Sigmoid colon (tissue), 7 donors: ENCODE results near the gene ATOH8. TPM values are rescaled to one million over a fixed set of nuclear protein-coding genes. Genes with fewer than 3 reads are reported as not detected.
A peak's percentile ranks its signal among the peaks of the same experiment; 100 is the strongest.

Source experiments
- DNase-seq: peaks from one replicate; pipeline ENCODE4 v3.0.0-alpha.2; 2019
- H3K27ac ChIP-seq, 4 donors: fragments of 200-600 bp; sonication (generic); one replicate each; pipeline ENCODE4 v1.5.1; 2016 to 2019; ENCODE audit warnings: mild to moderate bottlenecking in 1 of 4
- H3K27me3 ChIP-seq, 3 donors: fragments of 200-600 bp; sonication (generic); one replicate each; pipeline ENCODE4 v1.5.1; 2019; ENCODE audit warnings: mild to moderate bottlenecking in 1 of 3
- H3K36me3 ChIP-seq, 4 donors: fragments of 200-600 bp; sonication (generic); one replicate each; pipeline ENCODE4 v1.5.1; 2016 to 2019
- H3K4me1 ChIP-seq, 4 donors: fragments of 200-600 bp; sonication (generic); one replicate each; pipeline ENCODE4 v1.5.1; 2017 to 2019
- H3K4me3 ChIP-seq, 4 donors: fragments of 200-600 bp; sonication (generic); one replicate each; pipeline ENCODE4 v1.5.1; 2017 to 2019; ENCODE audit warnings: mild to moderate bottlenecking in 2 of 4, moderate library complexity in 1 of 4
- H3K9me3 ChIP-seq, 4 donors: fragments of 200-600 bp in 3 of 4; sonication (generic) in 3 of 4; one replicate each; pipeline versions ENCODE4 v1.5.1 to v1.6.1; 2013 to 2019
- CTCF ChIP-seq, 4 experiments: fragments of 450-650 bp in 3 of 4; fragments of 200-600 bp in 1 of 4; IDR thresholded peaks; one replicate each; pipeline ENCODE4 v1.5.1; 2016 to 2019; ENCODE audit warnings: antibody characterized with exemption in 4 of 4, mild to moderate bottlenecking in 3 of 4, moderate library complexity in 2 of 4
- EP300 ChIP-seq, 4 donors: sonication (generic); formaldehyde crosslinking; IDR thresholded peaks; one replicate each; pipeline ENCODE4 v1.6.1; 2017; ENCODE audit warnings: antibody characterized with exemption in 4 of 4
- POLR2A ChIP-seq, 2 donors: fragments of 450-650 bp; IDR thresholded peaks; one replicate each; pipeline ENCODE4 v1.6.1; 2016; ENCODE audit warnings: antibody characterized with exemption in 2 of 2, mild to moderate bottlenecking in 2 of 2, moderate library complexity in 2 of 2
- POLR2AphosphoS5 ChIP-seq, 4 donors: sonication (generic); formaldehyde crosslinking; IDR thresholded peaks; one replicate each; pipeline ENCODE4 v1.6.1; 2017; ENCODE audit warnings: antibody characterized with exemption in 4 of 4
- WGBS, 2 donors: extraction: QIAGEN DNeasy Blood & Tissue Kit; methylation state at CpG; one replicate each; pipeline ENCODE4 v1.1.7; 2013; 5-methylcytosine and 5-hydroxymethylcytosine counted together
- intact Hi-C: fragments of 100-400 bp; cut with DNase I; formaldehyde crosslinking; loops from one replicate; pipeline ENCODE4 v1.15.1; 2023
- polyA plus RNA-seq, 3 donors: library from polyadenylated mRNA; stranded (reverse); fragments of 200-250 nt; gene quantifications; one replicate each; pipeline ENCODE4 v1.2.3, GENCODE V29; 2013
- total RNA-seq, 4 donors: library from RNA; depleted of rRNA; stranded (reverse); fragments of >200 nt; gene quantifications; one replicate each; pipeline ENCODE4 v1.1.0, GENCODE V29; 2016
- donor health status: healthy with polysubstance abuse.
- donor health status: Bipolar disorder and iron deficiency.
- donor health status: healthy.

Gene ATOH8
- total and polyA plus RNA-seq, 7 donors = 1.6 to 20.6 (median 12.4) TPM

GRCh38 chr2:85756822-85757435 is 3.1 kb downstream of the ATOH8 start:
- DNase-seq = no peak
- no peaks in the 10 kb centered on the region for H3K36me3 ChIP-seq
- TF ChIP-seq EP300 (IDR thresholded peaks at IDR 0.05) (no peak), CTCF (IDR thresholded peaks at IDR 0.05) (no peak), POLR2A (IDR thresholded peaks at IDR 0.05) (no peak), POLR2AphosphoS5 (IDR thresholded peaks at IDR 0.05) (no peak)
- H3K4me3 ChIP-seq = peak overlapping the region in 1 of 4 donors; percentile 76
- H3K4me1 ChIP-seq = peaks cover 0 to 52% (median 32%) of the 10 kb centered on the region in 4 donors
- intact Hi-C loops = no loop called here
- no peaks in the 10 kb centered on the region for H3K27me3 ChIP-seq
- no peak overlapping the region for H3K27ac ChIP-seq
- no peaks in the 10 kb centered on the region for H3K9me3 ChIP-seq
- 49 to 70% methylated on average over 9 of the region's 9 CpGs for WGBS, 2 donors

DNA sequence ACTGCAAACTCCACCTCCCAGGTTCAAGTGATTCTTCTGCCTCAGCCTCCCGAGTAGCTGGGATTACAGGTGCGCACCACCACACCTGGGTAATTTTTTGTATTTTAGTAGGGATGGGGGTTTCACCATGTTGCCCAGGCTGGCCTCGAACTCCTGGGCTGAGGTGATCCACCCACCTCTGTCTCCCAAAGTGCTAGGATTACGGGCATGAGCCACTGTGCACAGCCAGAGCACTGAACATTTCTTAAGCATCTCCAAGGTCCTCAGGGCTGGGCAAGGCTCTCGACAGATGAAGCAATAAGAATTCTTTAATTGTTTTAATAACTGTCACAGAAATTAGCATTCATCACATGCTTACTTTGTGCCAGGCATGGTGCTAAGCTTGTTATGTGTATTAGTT is 4.1 kb downstream of the ATOH8 start:
- Histone ChIP-seq H3K4me1 (peaks cover 0 to 49% (median 31%) of the 10 kb centered on the region in 4 donors), H3K4me3 (no peak overlapping the region), H3K9me3 (no peaks in the 10 kb centered on the region), H3K27ac (no peak overlapping the region), H3K36me3 (no peaks in the 10 kb centered on the region), H3K27me3 (no peaks in the 10 kb centered on the region)
- intact Hi-C loops = no loop called here
- 91 to 93% methylated on average over 5 of the region's 5 CpGs for WGBS, 2 donors
- no peak for DNase-seq
- TF ChIP-seq POLR2A (IDR thresholded peaks at IDR 0.05) (no peak), POLR2AphosphoS5 (IDR thresholded peaks at IDR 0.05) (no peak), EP300 (IDR thresholded peaks at IDR 0.05) (no peak), CTCF (IDR thresholded peaks at IDR 0.05) (no peak)

DNA sequence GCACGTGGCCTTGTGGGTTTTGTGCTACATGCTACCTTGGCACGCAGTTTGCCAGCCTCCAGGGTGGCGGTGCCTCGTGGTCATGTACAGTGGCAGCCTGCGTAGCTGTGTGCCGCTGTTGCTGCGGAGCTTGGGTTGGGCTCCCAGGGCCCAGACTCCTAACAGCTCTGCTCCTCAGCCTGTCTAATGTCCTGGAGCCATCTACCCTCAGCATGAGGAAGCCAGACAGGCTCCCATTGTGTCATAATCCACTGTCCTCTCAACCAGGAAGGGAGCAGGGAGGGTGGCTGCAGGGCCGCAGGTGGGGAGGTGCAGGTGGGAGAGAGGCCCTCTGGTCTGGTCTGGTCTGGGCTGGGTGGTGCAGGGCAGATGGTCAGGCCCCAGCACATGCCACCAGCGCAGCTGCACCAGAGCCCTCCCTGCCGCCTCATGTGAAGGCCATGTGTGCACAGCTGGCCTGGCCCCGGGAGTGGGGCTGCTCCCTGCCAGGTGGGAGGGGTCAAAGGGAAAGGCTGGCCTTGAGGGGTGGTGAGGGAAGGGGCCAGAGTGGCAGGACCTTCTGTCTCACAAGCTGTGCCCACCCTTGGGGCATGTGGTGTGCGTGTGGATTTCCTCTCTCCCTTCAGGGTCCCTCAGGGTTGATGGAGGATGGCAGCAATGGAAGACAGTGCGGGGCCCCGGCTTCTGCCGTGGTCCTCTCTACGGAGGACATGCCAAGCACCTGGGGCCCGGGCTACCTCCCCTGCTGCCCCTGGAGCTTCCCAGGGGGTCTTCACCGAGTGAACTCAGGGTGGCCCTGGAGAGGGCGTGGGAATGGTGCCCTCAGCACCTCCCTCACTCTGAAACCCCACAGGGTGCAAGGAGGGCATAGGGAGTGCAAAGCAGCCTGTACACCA is 4.8 kb downstream of the ATOH8 start:
- no peak for DNase-seq
- Histone ChIP-seq H3K4me1 (peaks cover 0 to 42% (median 24%) of the 10 kb centered on the region in 4 donors), H3K27ac (no peak overlapping the region), H3K36me3 (no peaks in the 10 kb centered on the region), H3K9me3 (no peaks in the 10 kb centered on the region), H3K27me3 (no peaks in the 10 kb centered on the region), H3K4me3 (no peak overlapping the region)
- TF ChIP-seq EP300 (IDR thresholded peaks at IDR 0.05) = no peak
- no peak for TF ChIP-seq POLR2A (IDR thresholded peaks at IDR 0.05)
- TF ChIP-seq CTCF (IDR thresholded peaks at IDR 0.05) = no peak
- no peak for TF ChIP-seq POLR2AphosphoS5 (IDR thresholded peaks at IDR 0.05)
- intact Hi-C loops = no loop called here
- 71 to 83% methylated on average over 19 of the region's 19 CpGs for WGBS, 2 donors

- Histone ChIP-seq H3K4me3 (no peak overlapping the region), H3K27ac (no peak overlapping the region), H3K9me3 (no peaks in the 10 kb centered on the region), H3K36me3 (peaks cover 0 to 4% (median 0%) of the 10 kb centered on the region in 4 donors), H3K27me3 (no peaks in the 10 kb centered on the region), H3K4me1 (peaks cover 0 to 37% (median 24%) of the 10 kb centered on the region in 4 donors)
- intact Hi-C loops = no loop called here
- no peak for DNase-seq
- 90 to 95% methylated on average over 5 of the region's 5 CpGs for WGBS, 2 donors
- TF ChIP-seq POLR2AphosphoS5 (IDR thresholded peaks at IDR 0.05) = no peak
- TF ChIP-seq EP300 (IDR thresholded peaks at IDR 0.05) = no peak
- TF ChIP-seq POLR2A (IDR thresholded peaks at IDR 0.05) = no peak
- TF ChIP-seq CTCF (IDR thresholded peaks at IDR 0.05) = no peak
These were observed 5.4 kb downstream of the ATOH8 start for GRCh38 chr2:85759257-85759613.
